Measurements from ENCODE around the gene JUP. TPM values are rescaled to one million over a fixed set of nuclear protein-coding genes. Genes with fewer than 3 reads are reported as not detected.

Gene JUP
- total RNA-seq, 4 donors from 2014 or later = 42.9 to 57.7 (median 51.6) TPM

DNA sequence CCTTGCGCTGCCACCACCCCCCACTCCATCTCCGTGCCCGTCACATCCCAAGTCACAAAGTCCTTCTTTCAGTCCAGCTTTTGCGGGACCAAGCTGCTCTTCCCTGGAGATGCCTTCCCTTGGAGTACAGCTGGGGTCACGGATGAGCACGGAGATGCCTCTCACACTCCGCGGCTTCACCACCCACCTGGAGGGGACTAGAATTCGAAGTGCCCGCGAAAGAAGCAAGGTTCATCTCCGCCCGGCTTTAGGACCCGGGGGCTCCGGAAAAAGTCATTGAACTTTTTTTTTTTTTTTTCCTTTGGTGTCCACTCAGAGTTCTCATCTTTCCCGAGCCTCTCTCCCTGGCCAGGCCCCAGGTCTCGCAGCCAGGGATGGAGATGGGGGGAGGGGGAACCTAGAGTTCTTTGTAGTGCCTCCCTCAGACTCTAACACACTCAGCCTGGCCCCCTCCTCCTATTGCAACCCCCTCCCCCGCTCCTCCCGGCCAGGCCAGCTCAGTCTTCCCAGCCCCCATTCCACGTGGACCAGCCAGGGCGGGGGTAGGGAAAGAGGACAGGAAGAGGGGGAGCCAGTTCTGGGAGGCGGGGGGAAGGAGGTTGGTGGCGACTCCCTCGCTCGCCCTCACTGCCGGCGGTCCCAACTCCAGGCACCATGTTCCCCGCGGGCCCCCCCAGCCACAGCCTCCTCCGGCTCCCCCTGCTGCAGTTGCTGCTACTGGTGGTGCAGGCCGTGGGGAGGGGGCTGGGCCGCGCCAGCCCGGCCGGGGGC, 26.1 kb upstream of the JUP start, which contains the start of gene FKBP10:
FKBP10 (plus strand) TSS at position 624 of the 771 bp plus-strand sequence; CDS start at position 655, 31 bp downstream.
- 1% methylated on average over 33 to 34 of the region's 35 CpGs for WGBS, 2 donors
- TF ChIP-seq POLR2A (IDR thresholded peaks at IDR 0.05) (no peak), EP300 (IDR thresholded peaks at IDR 0.05) (no peak)
- TF ChIP-seq, protein P1, sequence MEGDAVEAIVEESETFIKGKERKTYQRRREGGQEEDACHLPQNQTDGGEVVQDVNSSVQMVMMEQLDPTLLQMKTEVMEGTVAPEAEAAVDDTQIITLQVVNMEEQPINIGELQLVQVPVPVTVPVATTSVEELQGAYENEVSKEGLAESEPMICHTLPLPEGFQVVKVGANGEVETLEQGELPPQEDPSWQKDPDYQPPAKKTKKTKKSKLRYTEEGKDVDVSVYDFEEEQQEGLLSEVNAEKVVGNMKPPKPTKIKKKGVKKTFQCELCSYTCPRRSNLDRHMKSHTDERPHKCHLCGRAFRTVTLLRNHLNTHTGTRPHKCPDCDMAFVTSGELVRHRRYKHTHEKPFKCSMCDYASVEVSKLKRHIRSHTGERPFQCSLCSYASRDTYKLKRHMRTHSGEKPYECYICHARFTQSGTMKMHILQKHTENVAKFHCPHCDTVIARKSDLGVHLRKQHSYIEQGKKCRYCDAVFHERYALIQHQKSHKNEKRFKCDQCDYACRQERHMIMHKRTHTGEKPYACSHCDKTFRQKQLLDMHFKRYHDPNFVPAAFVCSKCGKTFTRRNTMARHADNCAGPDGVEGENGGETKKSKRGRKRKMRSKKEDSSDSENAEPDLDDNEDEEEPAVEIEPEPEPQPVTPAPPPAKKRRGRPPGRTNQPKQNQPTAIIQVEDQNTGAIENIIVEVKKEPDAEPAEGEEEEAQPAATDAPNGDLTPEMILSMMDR (IDR thresholded peaks at IDR 0.05) = no peak
- H3K36me3 ChIP-seq = peaks cover 0 to 10% (median 0%) of the 10 kb centered on the region in 3 donors
- peak within 1 kb of the TSS; percentile 53 to 84 (median 75) for H3K27ac ChIP-seq
- H3K9me3 ChIP-seq = no peaks in the 10 kb centered on the region
- peak; percentile 49 to 57 for DNase-seq (ENCODE audit: low spot score in 2 of 2)
- no peaks in the 10 kb centered on the region for H3K27me3 ChIP-seq
- H3K4me1 ChIP-seq = peaks cover 0 to 45% (median 22%) of the 10 kb centered on the region in 4 donors
- H3K4me3 ChIP-seq = peak within 1 kb of the TSS; percentile 74 to 86 (median 84)

DNA sequence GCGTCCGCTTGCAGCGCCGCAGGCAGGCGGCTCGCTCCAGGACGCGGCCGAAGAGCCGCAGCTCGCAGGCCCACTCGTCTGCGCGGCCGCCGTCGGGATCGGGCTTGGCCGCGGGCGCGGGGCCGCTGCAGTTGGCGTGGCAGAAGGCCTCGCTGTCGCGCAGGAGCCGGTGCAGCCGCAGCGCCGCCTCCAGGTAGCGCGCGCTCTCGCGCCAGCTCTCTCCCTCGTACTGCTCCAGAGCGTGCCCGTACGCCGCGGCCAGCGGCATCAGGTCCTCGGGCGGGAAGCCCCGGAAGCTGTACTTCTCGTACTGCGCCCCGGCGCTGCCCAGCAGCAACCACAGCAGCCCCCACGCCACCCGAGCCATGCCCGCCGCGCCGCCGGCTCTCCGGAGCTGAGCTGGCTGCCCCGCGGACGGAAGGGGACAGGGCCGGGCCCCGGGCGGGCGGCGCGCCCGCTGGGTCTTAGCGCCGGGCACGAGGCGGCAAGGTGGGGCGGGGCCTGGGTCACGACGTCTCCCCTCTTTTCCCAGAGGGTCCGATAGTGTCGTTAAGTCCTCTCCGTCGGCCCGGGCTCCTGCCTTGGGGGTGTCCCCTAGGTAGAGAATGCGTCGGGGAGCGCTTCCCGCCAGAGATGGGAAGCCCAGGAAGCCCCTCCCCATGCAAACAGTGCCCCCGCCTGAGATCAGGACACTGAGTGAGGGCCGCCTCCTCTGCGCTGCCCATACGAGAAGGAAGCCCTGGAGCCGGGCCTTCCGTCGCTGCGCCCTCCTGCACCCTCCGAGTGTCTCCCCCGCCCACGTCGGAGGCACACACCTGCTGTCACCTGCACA, 25.3 kb upstream of the JUP start, which contains the start of gene P3H4:
P3H4 (minus strand) TSS at position 401 of the 832 bp plus-strand sequence; CDS start at position 367, 34 bp downstream.
- peaks cover 0 to 12% (median 0%) of the 10 kb centered on the region in 3 donors for H3K36me3 ChIP-seq
- TF ChIP-seq POLR2A (IDR thresholded peaks at IDR 0.05) (no peak), EP300 (IDR thresholded peaks at IDR 0.05) (peak in 1 of 2 donors; percentile 29)
- TF ChIP-seq, protein P1 (IDR thresholded peaks at IDR 0.05) = peak; percentile 71 to 94 (median 85)
- no peaks in the 10 kb centered on the region for H3K27me3 ChIP-seq
- peaks cover 0 to 45% (median 22%) of the 10 kb centered on the region in 4 donors for H3K4me1 ChIP-seq
- no peaks in the 10 kb centered on the region for H3K9me3 ChIP-seq
- peak within 1 kb of the TSS; percentile 74 to 86 (median 84) for H3K4me3 ChIP-seq
- peak within 1 kb of the TSS; percentile 53 to 84 (median 75) for H3K27ac ChIP-seq
- peak; percentile 58 to 60 for DNase-seq (ENCODE audit: low spot score in 2 of 2)
- 1% methylated on average over 28 to 30 of the region's 96 CpGs for WGBS, 2 donors

DNA sequence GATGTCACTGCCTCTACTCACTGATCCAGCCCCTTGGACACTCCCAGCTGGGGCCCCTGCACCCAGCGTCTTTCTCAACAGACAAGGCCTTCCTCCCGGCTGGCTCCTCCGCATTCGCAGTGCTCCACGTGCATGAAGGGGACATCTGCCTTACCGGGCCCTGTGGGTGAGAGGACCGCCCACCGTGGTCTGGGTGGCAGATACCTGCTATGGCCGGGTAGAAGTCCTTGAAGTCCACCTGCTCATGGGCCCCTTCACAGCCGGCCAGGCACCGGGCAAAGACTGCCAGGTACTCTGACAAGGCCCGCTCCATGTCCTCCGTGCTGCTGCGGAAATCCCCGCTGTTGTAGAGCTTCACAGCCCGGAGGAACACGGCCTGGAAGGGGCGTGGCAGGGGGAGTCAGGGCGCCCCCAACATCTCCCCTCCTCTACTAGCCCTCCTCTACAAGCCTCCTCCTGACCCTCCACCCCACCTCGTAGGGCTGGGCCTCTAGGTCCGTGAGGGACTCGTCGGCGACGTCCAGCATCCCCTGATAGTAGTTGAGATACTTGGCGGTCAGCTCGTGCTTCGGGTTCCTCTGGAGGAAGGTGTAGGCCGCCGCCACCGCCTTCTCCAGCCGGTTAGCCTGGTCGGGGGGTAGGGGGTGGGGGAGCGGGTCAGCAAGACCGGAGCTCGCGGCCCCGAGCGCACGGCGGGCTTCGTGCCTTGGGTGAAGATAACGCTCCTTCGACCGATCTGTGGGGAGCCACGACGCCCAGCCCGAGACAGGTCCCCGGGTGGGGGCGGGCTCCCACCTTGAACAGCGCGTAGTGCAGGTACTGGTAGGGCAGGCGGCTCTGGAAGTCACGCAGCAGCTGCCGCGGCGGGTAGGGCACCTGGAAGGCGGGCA, 24.4 kb upstream of the JUP start:
- no peak for DNase-seq (ENCODE audit: low spot score in 2 of 2)
- Histone ChIP-seq H3K27me3 (no peaks in the 10 kb centered on the region), H3K27ac (peak overlapping the region; percentile 2 to 84 (median 75)), H3K4me1 (peaks cover 0 to 45% (median 22%) of the 10 kb centered on the region in 4 donors), H3K9me3 (no peaks in the 10 kb centered on the region), H3K36me3 (peaks cover 0 to 19% (median 0%) of the 10 kb centered on the region in 3 donors), H3K4me3 (peak overlapping the region; percentile 74 to 86 (median 84))
- TF ChIP-seq POLR2A (IDR thresholded peaks at IDR 0.05) (no peak), EP300 (IDR thresholded peaks at IDR 0.05) (no peak)
- TF ChIP-seq, protein P1 (IDR thresholded peaks at IDR 0.05) = no peak
- 28 to 70% methylated on average over 19 to 48 of the region's 58 CpGs for WGBS, 2 donors

- WGBS, 2 donors = 83 to 84% methylated on average over 8 of the region's 8 CpGs
- H3K36me3 ChIP-seq = peaks cover 0 to 42% (median 0%) of the 10 kb centered on the region in 3 donors
- H3K4me1 ChIP-seq = peaks cover 0 to 25% (median 16%) of the 10 kb centered on the region in 4 donors
- H3K27ac ChIP-seq = no peak overlapping the region
- H3K4me3 ChIP-seq = no peak overlapping the region
- DNase-seq (ENCODE audit: low spot score in 2 of 2) = no peak
- no peaks in the 10 kb centered on the region for H3K9me3 ChIP-seq
- no peaks in the 10 kb centered on the region for H3K27me3 ChIP-seq
- TF ChIP-seq EP300 (IDR thresholded peaks at IDR 0.05) = no peak
- no peak for TF ChIP-seq POLR2A (IDR thresholded peaks at IDR 0.05)
- TF ChIP-seq, protein P1 (IDR thresholded peaks at IDR 0.05) = no peak
These were observed 20.4 kb upstream of the JUP start for GRCh38 chr17:41806685-41807445.
